OCI-LY7 (cell line): ENCODE measurements around the gene NEO1.
A peak's percentile ranks its signal among the peaks of the same experiment; 100 is the strongest.

Experiments
- CTCF ChIP-seq: fragments of 200-600 bp; sonication (generic); conservative IDR thresholded peaks from 2 replicates; pipeline ENCODE4 v1.5.1; 2014; ENCODE audit warnings: mild to moderate bottlenecking, antibody characterized with exemption, low read length, moderate library complexity, mixed read lengths
- EZH2phosphoT487 ChIP-seq: fragments of 200-600 bp; sonication (generic); IDR thresholded peaks from 2 replicates; pipeline ENCODE4 v1.6.1; 2018; ENCODE audit warnings: low read depth, borderline replicate concordance, mild to moderate bottlenecking, mixed run types, antibody characterized with exemption, low read length, moderate library complexity, mixed read lengths

GRCh38 chr15:73081321-73081958, 29.2 kb downstream of the NEO1 start:
- TF ChIP-seq CTCF (peak; percentile 83), EZH2phosphoT487 (no peak)
